T-helper 1 cell (primary cell): Measurements from ENCODE around the gene SLC45A1.

Experiments used
- DNase-seq, 5 donors: peaks; one replicate each; pipeline ENCODE4 v3.0.0-alpha.2; 2012 to 2020

SLC45A1 gene

GRCh38 chr1:8356256-8357209 is 38.6 kb downstream of the SLC45A1 start:
- no peak for DNase-seq

- no peak for DNase-seq
Observed at GRCh38 chr1:8357329-8358101, 39.6 kb downstream of the SLC45A1 start.

GRCh38 chr1:8358241-8358896 is 40.5 kb downstream of the SLC45A1 start:
- DNase-seq, result no peak

GRCh38 chr1:8358897-8359616 is 41.1 kb downstream of the SLC45A1 start:
- no peak for DNase-seq

GRCh38 chr1:8359617-8360481 is 41.9 kb downstream of the SLC45A1 start:
- DNase-seq, result no peak

GRCh38 chr1:8360493-8361197 is 42.7 kb downstream of the SLC45A1 start:
- no peak for DNase-seq

GRCh38 chr1:8361198-8361849 is 43.4 kb downstream of the SLC45A1 start:
- no peak for DNase-seq

GRCh38 chr1:8362701-8363101 is 44.8 kb downstream of the SLC45A1 start:
- no peak for DNase-seq

- no peak for DNase-seq
Observed at GRCh38 chr1:8363186-8363766, 45.4 kb downstream of the SLC45A1 start.

GRCh38 chr1:8363767-8364301 is 45.9 kb downstream of the SLC45A1 start:
- no peak for DNase-seq

- DNase-seq, result no peak
Observed at GRCh38 chr1:8364528-8365442, 46.9 kb downstream of the SLC45A1 start.

- no peak for DNase-seq
Observed at GRCh38 chr1:8365661-8366362, 47.9 kb downstream of the SLC45A1 start.

- no peak for DNase-seq
Observed at GRCh38 chr1:8367571-8368194, 49.8 kb downstream of the SLC45A1 start.

- DNase-seq, result no peak
Observed at GRCh38 chr1:8368956-8369639, 51.2 kb downstream of the SLC45A1 start.

GRCh38 chr1:8370046-8370881 is 52.4 kb downstream of the SLC45A1 start:
- DNase-seq, result no peak

- no peak for DNase-seq
Observed at GRCh38 chr1:8370905-8371315, 53.0 kb downstream of the SLC45A1 start.
